ENCODE measurements around the gene ANTXRL.
"Not testable (repeated sequence)": the region's sequence is repeated elsewhere in the genome, so short reads cannot be mapped to it uniquely, and the experiment has no call there.

The ANTXRL gene

DNA sequence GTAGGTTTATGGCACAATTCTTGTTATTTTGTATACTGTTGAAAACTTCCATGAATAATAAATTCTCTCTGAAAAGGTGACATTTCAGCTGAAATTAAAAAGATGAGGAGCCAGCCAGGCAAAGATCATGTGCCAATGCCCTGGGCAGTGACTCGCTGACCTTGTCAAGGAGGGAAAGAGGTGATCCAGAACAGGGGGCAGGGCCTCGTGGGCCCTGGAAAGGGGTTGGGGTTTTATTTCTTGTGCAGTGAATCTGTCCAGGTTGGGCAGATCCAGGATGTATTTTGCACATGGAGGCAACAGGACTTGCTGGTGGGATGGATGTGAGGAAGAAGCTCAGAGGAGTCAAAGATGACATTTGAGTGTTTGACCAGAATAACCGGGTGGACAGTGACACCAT lies 31.6 kb upstream of the ANTXRL start:
- not testable (repeated sequence) for DNase-seq

DNA sequence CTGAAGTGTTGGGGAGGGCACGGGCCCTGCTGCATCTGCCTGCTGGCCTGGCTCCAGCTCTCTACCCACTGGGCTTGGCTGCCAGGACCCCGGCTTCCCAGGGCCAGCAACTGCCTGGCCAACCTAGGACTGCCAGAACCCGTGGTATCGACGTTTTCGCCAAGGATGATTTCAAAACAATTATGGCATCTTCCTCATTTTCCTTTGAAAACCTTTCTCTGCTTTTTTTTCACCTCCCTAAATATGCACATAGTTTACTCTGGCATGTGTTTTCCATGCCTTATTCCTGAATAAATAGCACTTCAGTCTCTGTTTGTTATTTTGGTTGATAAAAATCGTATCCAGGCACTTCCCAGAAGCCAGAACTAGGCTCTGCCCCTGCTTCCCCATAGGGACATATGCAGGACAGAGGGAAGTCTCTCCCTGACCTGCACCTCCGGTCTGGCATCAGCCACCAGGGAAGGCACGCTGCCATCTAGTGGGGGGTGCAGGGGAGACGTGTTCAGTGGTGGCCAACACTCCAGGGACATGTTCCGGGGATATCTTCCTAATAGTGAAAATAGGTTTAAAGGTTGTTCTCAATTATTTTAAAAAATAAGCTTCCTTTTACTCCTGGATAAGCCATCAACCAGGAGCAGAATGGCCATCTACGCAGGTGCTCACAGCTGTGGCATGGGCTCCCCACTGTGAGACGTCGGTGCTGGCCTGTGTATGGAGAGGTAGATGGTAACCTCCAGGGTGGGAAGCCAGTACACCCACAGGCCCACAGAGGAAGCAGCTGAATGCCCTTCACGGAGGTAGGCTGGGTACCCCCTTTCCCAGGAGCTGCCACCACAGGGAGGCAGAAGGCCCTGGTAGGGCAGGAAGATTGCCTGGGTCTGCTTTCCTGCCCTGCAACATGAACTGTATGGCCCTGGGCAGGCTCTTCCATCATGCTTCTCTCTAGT lies 30.7 kb upstream of the ANTXRL start:
- peak; percentile 31 for DNase-seq

DNA sequence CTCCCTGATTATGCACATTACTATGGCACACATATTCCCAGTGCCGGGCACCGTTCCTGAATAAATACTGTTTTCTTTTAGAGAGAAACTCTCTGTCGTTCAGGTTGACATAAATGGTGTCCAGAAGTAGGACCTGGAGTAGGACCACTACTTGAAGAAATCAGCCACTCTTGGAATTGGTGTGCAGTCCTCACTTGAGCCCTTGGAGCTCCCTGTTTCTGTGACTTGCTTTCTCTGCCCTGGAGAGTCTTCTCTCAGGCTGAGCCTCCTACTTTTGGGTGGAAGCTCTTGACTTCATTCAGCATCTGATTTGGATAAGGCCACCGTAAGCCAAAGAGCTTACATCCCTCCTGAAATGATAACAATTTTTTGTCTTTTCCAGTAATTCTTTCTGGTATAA lies 29.7 kb upstream of the ANTXRL start:
- DNase-seq = no peak

DNA sequence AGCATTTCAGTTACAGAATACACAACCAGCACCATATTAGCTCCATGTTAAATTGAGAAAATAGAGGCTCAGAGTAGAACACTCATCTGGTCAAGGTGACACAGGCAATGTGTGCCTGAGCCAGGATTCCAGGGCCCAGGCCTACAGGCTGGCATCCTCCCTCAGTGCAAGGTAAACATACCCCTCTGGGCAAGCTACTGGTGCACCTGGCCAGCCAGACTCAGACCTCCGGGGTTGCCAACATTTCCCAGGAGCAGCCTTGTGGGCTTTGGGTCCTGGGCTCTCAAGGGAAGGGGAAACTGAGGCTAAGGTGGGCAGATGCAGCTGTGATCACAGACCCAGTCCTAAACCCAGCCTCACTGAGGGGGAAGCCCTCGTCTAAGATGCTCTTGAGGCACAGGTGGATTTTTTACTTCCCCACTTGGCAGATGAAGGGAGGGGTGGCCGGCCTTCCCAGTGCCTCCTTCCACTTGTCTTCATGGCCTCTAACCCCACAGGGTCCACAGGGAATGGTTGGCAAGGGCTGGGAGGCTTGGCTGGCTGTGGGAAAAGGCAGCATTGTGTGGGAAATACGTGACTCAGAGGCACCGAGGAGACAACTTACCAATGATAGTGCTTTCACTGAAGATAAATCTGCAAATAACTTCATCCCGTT lies 23.8 kb upstream of the ANTXRL start:
- not testable (repeated sequence) for DNase-seq

DNA sequence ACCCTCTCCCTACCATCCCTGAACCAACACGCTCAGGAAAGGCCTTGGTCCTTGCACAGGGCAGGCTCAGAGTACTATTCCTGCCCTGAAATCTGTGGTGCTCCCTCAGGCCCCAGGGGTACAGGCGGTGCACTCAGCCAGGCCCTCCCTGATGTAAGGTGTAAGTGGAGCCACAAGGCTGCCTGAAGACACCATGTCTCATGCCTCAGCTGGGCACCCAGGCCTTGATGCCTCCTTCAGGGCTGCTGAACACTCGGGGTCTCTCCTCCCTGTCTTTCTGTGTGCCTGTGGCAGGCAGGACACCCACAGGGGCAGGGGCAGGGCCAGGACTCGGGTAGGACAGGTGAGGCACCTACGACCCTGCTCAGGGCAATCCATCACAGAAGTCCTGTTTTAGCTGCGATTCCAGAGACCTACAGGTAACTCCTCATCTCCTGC lies 22.9 kb upstream of the ANTXRL start:
- no peak for DNase-seq

DNA sequence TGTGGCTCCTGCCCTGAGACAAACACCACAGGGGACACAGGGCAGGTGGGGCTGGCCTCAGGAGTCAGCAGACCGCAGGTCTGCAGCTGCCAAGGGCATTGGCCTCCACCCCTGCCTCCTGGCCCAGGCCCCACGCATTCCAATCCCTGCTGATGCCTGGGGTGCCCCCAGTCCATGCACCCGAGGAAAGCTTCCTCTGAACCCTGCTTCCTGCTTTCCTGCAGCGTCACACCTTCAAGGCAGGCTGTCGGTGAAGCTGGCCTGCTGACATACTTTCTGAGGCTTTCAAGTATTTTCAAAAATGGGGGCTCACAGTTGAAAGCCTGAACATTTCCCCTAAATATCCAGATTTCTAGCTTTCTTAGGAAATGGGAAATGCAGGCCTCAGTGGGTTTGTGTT lies 22.5 kb upstream of the ANTXRL start:
- no peak for DNase-seq

DNA sequence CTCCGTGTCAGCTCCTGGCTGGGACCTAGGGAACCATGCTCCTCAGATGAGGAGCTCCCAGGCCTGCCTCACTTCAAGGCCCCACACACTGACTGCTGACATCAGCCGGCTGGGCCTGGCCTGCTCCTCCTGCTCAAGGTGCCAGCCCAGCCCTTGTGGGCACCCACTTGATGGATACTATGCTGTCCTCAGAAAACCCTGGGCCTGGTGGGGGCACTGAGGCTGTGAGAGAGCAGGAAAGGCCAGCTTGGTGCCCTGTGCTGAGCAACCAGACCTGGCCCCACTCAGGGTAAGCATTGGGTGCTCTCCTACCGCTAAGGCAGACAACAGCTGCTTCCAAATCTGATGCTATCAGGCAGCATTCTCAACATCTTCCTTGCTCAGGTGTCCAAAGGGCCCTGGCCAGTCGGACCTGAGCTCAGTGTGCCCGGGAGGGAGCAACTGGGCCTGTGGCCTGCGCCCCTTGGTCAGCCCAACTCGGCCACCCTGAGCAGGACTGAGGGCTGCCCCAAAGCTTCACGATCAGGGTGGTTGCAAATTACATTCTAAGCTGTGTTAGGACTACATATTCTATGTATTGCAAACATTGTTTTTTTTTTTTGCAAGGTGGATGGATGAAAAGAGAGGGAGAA lies 21.9 kb upstream of the ANTXRL start:
- DNase-seq = no peak

DNA sequence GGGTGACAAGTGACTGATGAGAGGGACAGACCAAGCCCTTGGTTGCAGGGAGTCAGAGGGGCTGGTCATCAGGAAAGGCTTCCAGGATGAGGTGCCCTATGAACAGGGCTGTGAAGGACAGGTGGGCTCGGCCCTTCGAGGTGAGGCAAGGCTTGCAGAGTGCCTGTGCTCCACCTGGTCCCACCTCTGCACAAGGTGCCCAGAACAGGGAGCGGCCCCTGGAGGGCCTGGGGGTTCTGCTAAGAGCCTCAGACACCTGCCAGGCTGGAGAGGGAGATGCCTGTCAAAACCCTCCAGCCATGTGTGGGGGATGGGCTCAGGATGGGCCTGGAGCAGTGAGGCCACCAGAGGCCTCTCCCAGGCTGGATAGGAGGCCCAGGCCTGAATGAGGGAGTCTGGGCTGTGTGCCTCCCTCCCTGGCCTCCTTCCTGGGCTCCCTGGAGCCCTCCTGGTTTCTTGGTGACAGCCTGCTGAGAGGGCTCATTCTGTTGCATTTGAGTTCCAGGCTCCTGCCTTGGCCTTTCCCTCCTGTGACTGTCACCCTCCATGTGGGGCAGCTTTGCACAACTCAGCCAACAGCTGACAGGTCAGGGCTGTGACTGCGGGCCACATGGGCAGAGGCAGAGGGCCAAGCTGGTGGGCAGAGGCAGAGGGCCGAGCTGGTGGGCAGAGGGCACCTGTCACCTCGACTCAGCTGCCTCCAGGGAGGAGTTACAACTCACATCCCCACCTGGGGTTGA lies 21.1 kb upstream of the ANTXRL start:
- DNase-seq = not testable (repeated sequence)

DNA sequence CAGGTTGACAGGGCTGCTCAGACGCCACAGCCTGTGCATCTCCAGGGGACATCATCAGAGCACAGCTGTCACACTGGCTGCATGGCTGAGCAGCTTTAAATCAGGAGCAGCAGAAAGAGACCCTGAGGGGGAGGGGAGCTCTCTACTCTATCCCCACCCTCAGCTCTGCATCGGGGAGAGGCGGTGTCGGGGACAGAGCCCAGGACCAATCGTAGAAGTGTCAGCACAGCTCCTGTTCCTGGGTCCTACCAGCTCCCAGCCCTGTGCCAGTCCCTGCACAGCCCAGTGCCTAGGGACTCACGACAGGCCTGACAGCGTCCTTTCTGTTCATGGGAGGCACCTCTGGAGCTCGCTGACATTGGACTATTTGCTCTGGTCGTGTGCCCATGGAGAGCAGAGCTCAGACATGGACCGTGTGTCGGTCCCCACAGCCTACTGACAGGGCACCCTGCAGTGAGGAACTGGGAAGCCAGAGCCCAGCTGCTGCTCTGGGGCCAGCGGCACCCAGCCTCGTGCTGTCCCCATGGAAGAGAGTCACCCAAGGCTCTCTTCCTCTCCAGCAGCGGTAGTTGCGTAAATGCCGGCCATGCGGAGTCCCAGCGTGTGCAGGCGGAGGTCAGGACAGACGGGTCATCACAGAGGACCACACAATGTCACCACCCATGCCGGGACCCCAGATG lies 20.4 kb upstream of the ANTXRL start:
- no peak for DNase-seq

DNA sequence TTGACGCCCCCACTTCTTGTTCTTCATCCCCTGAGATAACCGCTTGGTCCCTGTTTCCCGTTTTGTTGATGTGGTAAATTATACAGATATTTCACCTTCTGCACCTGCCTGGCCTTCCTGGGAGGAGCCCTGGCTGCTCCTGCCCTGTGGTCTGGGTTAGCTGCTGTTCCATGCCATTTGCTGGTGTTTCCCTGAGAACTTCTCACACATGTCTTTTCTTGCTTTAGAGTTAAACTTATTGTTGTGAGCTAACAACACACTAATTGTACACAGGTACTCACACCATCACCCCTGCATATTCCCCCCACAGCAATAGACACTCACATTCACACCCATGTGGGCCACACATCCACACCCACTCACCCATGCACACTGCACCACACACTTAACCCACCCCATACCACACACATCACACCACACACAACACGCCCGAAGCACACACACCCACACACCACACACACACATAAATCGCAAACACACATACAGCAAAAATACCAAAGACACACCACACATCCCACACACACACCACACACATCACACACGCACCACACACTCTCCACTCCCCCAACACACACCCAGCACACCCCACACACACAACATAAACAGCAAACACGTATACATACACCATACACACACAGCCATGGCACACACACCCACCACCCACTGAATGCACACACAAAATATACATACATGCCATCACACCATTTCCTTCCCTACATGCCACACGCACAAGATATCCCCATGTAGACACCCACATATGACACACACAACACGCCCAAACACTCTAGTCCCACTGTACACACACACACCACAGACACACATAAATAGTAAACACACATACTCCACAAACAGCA lies 19.4 kb upstream of the ANTXRL start:
- DNase-seq = no peak

DNA sequence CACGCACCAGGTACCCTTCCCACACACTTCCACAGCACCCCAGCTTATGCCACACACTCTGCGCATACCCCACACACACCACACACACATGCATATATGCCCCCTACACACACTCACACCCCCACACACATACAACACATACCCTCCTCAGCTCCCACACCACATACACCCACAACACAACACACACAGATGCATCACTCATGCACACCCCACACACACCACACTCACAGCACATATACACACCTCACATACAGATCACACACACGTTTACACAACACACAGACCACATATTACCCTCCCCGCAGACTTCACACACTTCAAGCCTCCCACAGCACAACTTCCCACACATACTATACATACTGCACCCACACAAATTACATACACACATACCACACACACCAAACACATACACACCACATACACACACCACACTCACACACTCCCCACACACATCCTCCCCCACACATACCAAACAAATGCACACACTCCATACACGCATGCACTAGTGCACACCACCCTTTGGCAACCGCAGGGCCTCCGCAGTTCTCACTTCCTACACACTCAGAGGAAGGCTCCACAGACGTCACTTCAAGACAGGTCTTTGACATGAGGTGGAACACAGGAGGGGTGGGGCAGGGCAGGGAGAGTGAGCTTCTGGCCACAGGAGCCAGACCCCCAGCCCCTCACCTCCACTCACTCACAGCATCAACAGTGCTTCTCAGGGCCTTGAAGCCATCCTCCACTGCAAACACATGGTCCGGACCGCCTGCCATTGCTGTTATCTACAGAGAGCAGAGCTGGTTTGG lies 18.5 kb upstream of the ANTXRL start:
- peak; percentile 33 for DNase-seq

DNA sequence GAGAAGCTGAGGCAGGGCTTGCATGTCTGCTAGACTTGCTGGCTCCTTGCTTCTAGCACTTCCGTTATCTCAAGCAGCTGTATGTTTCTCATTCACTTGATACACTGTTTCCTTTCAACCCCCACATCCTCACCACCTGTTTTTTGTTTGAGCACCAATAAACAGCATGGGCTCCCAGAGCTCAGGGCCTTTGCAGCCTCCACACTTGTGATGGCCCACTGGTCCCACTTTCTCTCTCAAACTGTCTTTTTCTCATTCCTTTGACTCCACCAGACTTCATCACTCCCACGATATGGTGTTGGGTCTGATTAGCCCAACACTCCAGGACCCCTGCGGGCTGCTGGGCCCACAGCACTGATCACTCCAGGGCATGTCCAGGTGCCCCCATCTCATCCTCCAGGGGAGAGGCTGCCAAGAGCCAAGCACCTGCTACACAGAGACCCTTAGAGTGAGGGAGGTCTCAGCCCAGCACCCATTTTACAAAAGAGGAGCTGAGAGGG lies 17.2 kb upstream of the ANTXRL start:
- DNase-seq = peak; percentile 43

DNA sequence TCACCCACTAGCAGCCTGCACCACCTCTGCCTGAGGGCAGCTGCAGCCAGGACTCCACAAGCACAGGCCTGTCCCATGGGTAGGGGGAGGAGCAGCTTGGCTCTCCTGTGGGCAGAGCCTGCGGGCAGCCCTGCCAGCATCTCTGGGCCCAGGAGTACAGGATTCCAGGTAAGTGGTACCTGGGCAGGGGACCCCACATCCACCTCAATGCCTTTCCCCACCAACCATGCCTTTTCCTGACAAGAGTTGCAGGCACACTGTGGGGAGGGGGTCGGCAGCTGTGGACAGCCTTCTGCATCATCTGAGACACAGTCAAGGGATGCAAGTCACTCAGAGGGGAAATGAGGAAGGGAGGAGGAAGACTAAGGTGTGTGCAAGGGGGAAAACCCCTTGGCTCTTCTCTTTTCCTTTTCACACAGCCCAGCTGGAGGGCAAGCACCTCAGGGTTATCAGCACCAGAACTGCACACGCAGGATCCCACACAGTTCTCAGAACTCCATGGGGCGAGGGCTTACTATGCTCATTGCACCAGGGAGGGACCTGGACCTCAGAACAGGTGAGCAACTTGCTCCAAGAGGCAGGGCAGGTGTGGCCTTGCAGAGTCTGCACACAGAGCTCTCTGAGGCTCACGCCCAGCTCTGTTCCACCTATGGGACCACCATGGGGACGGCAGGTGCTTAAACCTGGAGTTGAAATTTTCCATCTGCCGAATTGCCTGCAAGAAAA lies 16.5 kb upstream of the ANTXRL start:
- no peak for DNase-seq

DNA sequence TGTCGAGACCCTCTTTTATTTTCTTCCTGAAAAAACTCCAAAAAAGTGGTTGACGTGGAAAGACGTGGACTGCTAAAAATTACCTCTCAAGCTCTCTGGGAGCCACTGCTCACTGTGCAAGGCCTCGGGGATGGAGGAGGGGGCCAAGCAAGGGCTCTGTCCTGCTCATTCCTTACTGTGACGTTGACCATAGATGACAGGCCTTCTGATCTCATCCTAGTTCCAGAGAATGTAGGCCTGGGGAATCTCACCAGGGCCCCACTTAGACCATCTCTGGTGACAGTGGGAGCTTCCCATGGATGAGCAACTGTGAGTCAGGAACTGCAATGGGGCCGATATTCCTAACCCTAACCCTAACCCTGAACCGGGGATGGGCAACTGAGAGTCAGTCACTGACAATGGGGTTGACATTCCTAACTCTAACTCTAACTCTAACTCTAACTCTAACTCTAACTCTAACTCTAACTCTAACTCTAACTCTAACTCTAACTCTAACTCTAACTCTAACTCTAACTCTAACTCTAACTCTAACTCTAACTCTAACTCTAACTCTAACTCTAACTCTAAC lies 15.8 kb upstream of the ANTXRL start:
- DNase-seq = not testable (repeated sequence)

DNA sequence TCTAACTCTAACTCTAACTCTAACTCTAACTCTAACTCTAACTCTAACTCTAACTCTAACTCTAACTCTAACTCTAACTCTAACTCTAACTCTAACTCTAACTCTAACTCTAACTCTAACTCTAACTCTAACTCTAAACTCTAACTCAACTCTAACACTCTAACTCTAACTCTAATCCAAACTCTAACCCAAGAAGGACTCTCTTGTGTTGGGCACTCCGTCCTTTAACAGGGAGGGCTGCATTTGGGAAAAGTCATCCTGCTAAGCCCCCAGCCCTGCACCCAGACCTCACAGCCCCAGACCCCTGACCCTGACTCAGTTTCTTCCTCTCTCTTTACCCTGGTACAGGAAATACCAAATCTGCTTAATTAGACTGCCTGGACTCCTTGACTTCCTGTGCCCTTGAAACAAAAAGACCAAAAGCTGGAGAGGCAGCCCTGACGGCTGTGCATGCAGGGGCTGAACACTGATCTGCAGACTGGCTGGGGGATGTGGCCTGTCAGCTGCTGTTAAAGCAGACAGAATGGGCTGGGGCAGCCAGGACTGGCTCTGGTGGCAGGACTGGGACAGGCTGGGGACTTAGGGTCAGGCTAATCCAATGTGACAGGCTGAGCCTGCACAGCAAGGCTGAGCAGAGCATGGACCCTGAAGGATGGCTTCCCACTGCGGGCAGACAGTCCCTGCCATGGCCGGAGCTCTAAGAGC lies 14.8 kb upstream of the ANTXRL start:
- not testable (repeated sequence) for DNase-seq

DNA sequence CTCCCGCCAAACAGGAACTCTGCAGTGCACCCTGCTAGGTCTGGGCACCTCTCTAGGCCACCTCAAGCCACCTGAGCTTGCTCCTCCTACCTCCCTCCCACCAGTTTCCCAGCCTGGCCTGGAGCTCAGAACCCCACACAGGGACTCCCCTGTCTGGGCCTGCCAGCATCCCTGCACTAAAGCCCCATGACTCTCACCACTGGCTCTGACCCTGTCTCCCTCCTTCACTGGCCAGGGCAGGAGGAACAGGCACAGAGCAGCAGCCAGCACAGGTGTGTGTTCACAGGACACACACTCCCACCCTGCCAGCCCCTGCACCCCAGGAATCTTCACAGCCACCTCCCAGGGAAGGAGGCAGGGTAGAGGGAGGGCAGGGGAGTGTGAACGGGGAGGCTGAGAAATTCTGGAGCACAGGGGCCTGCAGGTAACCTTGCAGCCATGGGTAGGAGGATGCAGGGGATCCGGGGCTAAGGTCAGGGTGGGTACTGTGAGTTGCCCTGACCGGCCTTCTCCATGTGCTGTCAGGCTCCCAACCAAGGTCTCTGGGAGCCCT lies 13.9 kb upstream of the ANTXRL start:
- no peak for DNase-seq

DNA sequence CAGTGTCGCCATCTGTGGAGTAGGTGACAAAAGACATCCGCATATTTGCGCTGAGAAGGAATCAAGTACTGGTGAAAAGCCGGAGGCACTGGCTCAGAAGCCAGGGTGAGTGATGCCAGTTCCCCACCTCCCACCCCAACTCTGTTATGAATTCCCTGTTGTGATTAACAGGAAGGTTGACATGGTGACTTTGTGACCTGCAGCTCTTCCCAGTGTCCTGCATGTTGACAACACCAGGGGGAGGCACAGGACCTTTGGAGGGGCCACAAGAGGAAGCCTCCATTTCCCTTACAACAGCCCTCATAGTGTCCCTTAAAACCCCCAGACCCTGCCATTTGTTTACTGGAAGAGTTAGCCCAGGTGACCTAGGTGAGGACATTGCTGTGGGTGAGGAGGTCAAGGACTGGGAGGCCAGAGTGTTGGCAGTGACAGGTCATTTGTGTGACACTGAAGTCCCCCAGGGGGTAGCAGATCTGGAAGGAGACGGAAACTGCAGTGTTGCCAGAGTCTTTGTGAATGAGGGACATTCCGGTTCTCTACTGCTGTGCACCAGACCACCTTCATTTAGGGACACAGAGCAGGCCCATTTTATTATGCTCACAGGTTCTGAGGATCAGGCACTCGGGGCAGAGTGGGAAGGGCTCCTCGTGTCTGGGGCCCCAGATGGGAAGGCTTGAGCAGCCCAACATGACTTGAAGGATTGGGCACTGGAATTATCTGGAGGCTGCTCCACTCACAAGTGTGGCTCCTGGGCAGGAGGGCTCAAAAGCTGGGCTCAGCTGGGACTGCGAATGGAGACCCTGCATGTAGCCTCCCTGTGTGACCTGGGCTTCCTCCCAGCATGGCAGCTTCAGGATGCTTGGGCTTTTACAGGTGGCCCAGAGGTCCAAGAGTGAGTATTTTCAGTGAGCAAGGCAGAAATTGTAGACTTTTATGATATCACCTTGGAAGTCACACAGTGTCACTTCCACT lies 13.0 kb upstream of the ANTXRL start:
- DNase-seq = no peak
